Aortic smooth muscle cell (primary cell): ENCODE measurements around the gene AKR1E2. TPM values are rescaled to one million over a fixed set of nuclear protein-coding genes. Genes with fewer than 3 reads are reported as not detected.

ENCODE experiments used
- total RNA-seq: library from RNA; depleted of rRNA; stranded (reverse); fragments of >200 nt; gene quantifications from 2 replicates; pipeline ENCODE4 v1.2.3, GENCODE V29; 2014

Gene AKR1E2
- total RNA-seq: 5.0 and 5.4 TPM in 2 replicates

DNA sequence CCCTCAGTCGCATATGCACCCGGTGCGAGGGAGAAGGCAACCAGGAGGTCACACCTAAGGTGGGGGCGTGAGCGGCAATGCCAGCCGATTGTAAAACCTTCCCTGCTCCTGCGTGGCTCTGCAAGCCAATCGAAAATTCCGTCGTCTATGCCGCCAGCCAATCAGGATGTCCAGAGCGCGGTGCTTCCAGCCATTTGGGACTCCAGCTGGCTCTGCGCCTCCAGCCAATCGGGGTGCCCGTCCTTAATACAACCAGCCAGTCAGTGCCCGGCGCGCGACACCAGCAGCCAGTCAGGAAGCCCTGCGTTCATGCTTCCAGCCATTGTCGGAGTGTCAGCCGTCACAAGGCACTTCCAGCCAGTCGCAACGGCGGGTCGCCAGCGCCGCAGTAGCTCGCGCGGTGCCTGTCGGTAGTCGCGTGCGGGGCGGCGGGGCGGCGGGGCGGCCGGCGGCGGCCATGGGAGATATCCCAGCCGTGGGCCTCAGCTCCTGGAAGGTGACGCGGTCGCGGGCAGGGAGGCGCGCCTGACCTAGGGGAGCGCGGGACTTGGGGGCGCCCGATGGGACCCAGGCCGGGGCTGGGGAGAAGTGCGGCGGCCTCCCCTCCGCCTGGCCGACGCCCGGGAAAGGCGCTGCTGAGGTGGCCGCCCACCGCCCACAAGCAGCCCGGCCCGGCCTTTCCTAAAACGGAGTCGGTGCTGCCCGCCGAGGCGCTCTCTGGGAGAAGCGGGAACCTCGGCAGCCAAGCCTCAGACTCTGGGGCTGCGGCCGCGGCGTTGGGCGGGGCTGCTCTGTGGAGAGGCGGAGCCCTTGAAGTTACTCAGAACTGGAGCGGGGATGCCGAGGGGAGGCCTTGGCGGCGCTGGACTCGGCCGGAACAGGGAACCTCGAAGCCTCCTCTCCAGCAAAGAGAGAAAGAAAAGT, at the start of gene AKR1E2:
Gene AKR1E2, plus strand, starts transcription at position 340 of the 924 bp plus-strand sequence. Its CDS starts 118 bp downstream, at position 458.

Other genes starting within 250 kb of the AKR1E2 start
- gene AKR1C1, start 137.2 kb downstream of the AKR1E2 start, total RNA-seq: 330 and 378 TPM in 2 replicates
- 30.5 and 71.3 TPM in 2 replicates for gene AKR1C2, start 177.7 kb downstream of the AKR1E2 start, total RNA-seq